RPMI8226 (cell line): ENCODE results near the gene MAP3K5.

ENCODE experiments used
- DNase-seq: peaks from one replicate; pipeline ENCODE4 v3.0.0-alpha.2; 2015

MAP3K5 gene

GRCh38 chr6:136563386-136564152 lies 228.7 kb downstream of the MAP3K5 start:
- DNase-seq = no peak

GRCh38 chr6:136562211-136562610 lies 230.1 kb downstream of the MAP3K5 start:
- DNase-seq = peak; percentile 25

- DNase-seq = no peak
These were observed 239.0 kb downstream of the MAP3K5 start for GRCh38 chr6:136553166-136553787.

DNA sequence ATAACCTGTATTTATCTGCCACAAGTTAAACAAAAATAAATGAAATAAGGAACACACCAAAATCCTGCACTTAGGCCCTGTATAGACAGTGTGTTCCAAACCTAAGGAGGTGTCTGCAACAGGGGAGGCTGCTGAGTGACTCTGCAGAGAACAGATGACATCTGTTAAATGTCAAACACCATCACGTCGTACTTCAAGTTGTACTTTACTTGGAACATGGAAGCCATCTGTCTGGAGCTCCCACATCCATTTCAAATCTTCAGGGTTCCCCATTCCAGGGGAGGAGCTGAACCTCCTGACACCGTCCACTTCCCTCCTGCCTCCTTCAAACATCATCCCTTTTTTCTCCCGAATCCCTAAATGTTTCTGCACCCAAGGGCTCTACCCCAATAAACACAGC lies 240.2 kb downstream of the MAP3K5 start:
- no peak for DNase-seq

GRCh38 chr6:136551103-136551502 lies 241.2 kb downstream of the MAP3K5 start:
- no peak for DNase-seq

DNA sequence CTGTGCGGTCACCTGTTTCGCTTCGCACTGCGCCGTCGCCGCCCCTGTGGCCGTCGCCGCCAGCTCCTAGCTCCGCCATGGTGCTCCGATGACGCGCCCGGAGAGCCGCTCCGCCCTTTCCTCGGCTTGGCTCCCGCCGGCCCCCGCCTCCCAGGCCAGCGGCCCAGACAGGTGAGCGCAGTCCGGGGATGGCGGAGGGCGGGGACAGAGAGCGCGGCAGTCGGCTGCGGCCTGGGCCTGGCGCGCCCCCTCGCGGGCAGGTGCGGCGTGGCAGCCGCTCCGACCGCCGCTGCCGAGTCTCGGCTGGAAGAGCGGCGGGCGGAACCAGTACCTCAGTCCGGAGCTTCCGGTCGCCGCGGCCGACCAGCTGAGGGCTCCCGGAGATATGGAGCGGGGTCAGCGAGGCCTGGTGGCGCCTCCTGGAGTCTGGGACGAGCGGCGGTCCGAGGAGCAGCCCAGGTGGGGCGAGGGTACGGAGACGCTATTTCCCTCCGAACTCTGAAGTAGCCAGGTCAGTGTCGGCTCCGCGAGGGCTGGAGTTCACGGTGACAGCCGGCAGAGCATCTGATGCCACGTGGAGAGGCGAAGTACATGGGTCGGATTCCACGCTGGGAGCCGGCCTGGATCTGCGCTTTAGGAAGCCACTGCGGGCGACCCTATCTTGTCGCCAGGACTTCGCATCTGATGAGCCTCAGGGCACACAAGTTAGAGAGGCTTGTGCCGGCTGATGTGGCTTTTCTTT lies 241.8 kb downstream of the MAP3K5 start, which contains the start of gene MAP7:
TSS of gene MAP7 (minus strand) at position 93 of the 742 bp plus-strand sequence. CDS start at position 79, 14 bp downstream.
- peak; percentile 87 for DNase-seq

GRCh38 chr6:136550045-136550329 lies 242.3 kb downstream of the MAP3K5 start:
- DNase-seq = no peak

GRCh38 chr6:136549300-136550044 lies 242.8 kb downstream of the MAP3K5 start:
- no peak for DNase-seq

- no peak for DNase-seq
These were observed 243.5 kb downstream of the MAP3K5 start for GRCh38 chr6:136548582-136549299.

- DNase-seq = no peak
These were observed 244.4 kb downstream of the MAP3K5 start for GRCh38 chr6:136547871-136548270.

DNA sequence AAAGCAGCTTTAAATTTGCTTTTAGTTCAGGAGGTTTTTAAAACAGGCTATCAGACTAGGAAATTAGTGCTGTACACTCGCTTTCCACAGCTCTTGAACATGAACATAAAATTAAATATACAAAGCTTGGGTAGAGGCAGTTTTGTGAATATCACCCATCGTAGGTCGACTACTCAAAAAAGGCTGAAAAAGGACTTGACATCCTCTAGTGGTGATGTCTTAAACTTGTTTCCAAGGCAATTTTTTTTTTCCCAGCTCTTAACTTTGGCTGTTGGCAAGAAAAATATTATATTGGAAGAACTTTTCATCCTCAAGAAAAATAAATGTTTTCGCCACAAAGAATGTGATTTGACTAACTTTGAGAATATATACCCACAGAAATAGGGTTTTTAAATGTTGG lies 244.9 kb downstream of the MAP3K5 start:
- peak; percentile 30 for DNase-seq

- no peak for DNase-seq
These were observed 245.9 kb downstream of the MAP3K5 start for GRCh38 chr6:136546331-136546730.

DNA sequence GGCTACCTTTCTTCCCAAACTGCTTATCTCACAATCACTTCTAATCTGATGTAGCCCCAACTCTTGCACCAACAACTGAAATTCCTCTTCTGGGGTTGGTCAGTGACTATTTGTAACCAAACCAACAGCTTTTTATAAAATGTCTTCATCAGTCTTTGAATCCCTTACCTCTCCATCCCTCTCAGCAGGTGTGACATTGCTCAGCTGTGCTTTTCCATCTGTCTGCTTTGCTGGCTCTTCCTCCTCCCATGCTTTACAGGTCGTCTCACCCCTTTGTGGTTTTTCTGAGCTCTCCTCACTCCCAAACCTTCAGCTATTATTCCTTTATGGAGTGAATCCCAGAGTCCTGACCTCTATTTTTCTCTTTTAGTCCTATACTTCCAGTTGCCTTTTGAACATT lies 248.0 kb downstream of the MAP3K5 start:
- DNase-seq = no peak

GRCh38 chr6:136541395-136541794 lies 250.9 kb downstream of the MAP3K5 start:
- no peak for DNase-seq

DNA sequence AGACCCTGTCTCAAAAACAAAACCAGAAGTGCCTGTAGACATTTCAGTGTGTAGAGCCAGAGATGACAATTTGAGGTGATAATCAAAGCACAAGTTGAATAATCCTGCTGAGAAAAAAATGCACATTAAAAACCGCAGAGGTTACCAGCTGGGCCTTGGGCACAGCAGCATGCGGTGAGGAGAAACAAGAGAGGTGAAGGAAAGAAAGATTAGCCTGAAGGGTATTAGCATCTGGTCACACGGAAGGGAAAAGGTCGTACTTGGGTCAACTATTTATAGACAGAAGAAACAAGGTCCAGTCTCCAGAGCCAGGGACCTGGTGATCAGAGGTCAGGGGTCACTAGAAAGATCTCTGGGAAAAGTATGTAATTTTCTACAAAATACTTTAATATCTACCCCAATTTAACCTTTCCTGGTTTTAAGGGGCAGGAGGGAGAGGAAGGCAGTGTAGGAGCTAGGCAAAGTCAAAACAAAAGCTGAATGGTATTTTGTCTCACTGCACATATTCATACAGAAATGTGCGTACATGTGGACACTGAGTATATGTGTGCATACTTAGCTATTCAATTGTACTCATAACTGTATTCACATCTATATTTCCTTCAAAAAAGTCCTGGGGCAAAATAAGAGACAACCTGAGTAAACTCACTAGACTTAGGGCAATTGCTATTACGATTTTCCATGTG lies 252.2 kb downstream of the MAP3K5 start:
- peak; percentile 53 for DNase-seq

DNA sequence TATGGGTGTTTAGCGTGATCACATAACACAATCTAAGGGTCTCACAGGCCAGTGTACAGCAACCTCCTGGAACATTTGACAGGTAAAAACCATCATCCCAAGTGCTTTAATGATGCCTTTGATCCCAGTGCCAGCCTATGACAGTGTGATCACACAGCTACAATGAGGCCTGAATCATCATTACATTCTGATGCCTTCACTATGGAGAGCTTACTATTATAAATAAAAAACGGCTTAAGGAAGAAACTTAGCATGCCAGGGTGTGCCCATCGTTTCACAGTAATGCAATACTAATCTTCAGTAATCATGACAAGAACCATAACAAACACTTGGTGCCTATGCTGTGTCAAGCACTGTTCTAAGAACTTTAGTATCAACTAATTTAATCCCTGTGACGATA lies 253.4 kb downstream of the MAP3K5 start:
- no peak for DNase-seq

DNA sequence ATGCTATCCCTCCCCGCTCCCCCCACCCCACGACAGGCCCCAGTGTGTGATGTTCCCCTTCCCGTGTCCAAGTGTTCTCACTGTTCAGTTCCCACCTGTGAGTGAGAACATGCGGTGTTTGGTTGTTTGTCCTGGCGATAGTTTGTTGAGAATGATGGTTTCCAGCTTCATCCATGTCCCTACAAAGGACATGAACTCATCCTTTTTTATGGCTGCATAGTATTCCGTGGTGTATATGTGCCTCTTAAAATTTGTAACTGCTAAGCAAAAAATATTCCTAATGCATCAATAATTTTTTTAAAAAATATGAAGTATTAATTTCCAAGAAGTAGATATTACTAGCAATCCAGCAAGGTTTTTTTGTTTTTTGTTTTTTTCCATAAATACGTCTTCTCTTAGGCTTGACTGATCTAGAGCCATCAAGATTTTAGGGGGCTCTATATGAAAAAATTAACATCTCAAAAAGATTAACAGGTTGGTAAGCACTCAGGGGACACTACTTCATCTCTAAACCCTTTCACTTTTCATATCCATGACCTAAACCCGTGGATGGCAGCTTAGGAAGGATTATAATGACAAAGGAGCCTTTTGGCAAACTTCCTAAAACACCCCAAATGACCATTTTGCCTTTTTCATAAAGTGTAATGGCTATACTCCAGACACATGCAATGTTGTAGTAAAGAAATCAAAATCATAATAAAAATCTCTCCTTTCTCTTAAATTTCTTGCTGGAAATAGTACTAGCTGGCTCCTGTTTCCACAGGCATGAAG lies 256.2 kb downstream of the MAP3K5 start:
- DNase-seq = no peak

DNA sequence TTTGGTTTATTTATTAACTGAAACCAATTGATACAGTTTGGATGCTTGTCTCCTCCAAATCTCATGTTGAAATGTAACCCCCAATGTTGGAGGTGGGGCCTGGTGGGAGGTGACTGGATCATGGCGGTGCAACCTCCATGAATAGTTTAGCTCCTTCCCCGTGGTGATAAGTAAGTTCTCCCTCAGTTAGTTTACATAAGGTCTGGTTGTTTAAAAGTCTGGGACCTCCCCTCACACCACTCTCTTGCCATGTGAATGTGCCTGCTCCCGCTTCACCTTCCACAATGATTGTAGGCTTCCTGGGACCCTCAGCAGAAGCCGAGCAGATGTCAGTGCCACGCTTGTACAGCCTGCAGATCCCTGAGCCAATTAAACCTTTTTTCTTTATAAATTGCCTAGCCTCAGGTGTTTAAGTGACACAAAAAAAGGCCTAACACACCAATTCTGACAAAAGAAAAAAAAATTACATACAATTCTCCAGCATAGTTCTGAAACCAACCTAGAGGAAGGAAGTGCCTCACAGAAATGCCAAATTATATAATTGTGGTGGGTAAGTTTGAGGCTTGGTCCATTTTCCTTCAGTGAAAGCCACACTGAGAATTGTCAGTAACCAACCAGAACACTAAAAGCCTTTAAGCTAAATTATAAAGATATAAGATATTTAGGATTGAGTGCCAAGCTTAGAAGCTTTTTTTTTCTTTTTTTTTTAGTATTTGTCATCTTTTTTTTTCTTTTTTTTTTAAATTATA lies 257.1 kb downstream of the MAP3K5 start:
- no peak for DNase-seq

- DNase-seq = no peak
These were observed 258.0 kb downstream of the MAP3K5 start for GRCh38 chr6:136534268-136534667.

GRCh38 chr6:136533487-136533886 lies 258.8 kb downstream of the MAP3K5 start:
- DNase-seq = no peak
